WERI-Rb-1 (cell line): ENCODE data around the gene IL17REL.

Experiments used
- DNase-seq: peaks from one replicate; pipeline ENCODE4 v3.0.0-alpha.2; 2020
- H3K27ac ChIP-seq: fragments of 250-450 bp; sonication (Bioruptor Pico); 2 replicates; pipeline ENCODE4 v1.5.1; 2020; ENCODE audit warnings: mild to moderate bottlenecking, moderate library complexity
- H3K27me3 ChIP-seq: fragments of 250-450 bp; sonication (Bioruptor Pico); 2 replicates; pipeline ENCODE4 v1.5.1; 2021; ENCODE audit warnings: mild to moderate bottlenecking, low read depth, moderate library complexity; ENCODE audit not compliant: insufficient read depth, severe bottlenecking
- H3K36me3 ChIP-seq: fragments of 250-450 bp; sonication (Bioruptor Pico); 2 replicates; pipeline ENCODE4 v1.5.1; 2020; ENCODE audit warnings: mild to moderate bottlenecking, moderate library complexity
- H3K4me3 ChIP-seq: 2 replicates; pipeline ENCODE4 v1.5.1; 2011; ENCODE audit warnings: low read depth, mild to moderate bottlenecking, control low read depth, low read length
- H3K9me3 ChIP-seq: fragments of 250-450 bp; sonication (Bioruptor Pico); 2 replicates; pipeline ENCODE4 v1.5.1; 2021; ENCODE audit warnings: mild to moderate bottlenecking, moderate library complexity; ENCODE audit not compliant: severe bottlenecking
- TF ChIP-seq, protein P1 (sequence below): IDR thresholded peaks from 2 replicates; pipeline ENCODE4 v1.5.1; 2011; ENCODE audit warnings: low read depth, mild to moderate bottlenecking, control low read depth, inconsistent platforms, low read length

The IL17REL gene

DNA sequence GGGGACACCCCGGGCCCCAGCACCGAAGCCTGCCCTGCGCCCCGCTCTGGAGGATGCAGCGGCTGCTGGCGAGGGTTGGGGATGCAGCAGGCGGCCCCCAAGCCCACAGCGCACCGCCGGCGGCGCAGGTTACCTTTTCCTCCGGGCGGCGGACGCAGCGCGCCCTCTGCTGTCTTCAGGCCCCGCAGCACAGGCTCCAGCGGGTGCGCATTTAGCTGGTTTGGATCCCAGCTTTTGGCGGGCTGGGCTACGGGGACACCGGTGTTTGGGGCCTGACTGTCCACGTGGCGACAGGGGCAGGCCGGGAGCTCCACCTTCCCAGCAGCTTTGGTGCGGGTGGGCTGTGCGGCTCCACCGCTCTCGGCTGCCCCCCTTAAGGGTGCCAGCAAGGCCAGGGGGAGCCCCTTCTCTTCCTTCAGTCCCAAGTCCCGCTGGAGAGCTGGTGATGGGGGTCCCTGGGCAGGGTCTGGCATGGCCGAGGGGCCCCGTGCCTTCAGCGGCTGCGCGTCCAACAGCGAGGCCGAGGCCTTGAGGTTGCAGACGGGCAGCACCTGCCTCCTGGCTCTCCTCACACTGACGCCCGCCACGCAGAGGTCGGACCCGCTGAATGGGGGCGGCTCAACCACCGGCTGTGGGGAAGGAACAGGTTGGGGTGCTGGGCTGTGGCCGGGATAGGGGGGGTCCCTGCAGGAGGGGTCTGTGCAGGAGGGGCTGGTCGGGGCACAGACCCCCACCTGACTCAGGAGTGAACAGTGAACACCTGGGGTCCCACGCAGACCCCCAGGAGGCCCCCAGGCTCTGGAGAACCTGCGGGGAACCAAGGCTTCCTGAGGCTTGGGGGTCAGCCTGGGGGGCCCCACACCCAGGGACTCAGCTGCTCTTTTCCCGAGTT, 18.0 kb upstream of the IL17REL start:
- Histone ChIP-seq H3K27me3 (no peaks in the 10 kb centered on the region), H3K4me3 (peak overlapping the region; percentile 18; the same call in 1 of the 2 replicates), H3K36me3 (no peaks in the 10 kb centered on the region), H3K27ac (no peak overlapping the region), H3K9me3 (no peaks in the 10 kb centered on the region)
- DNase-seq = peak; percentile 86
- TF ChIP-seq, protein P1, sequence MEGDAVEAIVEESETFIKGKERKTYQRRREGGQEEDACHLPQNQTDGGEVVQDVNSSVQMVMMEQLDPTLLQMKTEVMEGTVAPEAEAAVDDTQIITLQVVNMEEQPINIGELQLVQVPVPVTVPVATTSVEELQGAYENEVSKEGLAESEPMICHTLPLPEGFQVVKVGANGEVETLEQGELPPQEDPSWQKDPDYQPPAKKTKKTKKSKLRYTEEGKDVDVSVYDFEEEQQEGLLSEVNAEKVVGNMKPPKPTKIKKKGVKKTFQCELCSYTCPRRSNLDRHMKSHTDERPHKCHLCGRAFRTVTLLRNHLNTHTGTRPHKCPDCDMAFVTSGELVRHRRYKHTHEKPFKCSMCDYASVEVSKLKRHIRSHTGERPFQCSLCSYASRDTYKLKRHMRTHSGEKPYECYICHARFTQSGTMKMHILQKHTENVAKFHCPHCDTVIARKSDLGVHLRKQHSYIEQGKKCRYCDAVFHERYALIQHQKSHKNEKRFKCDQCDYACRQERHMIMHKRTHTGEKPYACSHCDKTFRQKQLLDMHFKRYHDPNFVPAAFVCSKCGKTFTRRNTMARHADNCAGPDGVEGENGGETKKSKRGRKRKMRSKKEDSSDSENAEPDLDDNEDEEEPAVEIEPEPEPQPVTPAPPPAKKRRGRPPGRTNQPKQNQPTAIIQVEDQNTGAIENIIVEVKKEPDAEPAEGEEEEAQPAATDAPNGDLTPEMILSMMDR = peak; percentile 94

DNA sequence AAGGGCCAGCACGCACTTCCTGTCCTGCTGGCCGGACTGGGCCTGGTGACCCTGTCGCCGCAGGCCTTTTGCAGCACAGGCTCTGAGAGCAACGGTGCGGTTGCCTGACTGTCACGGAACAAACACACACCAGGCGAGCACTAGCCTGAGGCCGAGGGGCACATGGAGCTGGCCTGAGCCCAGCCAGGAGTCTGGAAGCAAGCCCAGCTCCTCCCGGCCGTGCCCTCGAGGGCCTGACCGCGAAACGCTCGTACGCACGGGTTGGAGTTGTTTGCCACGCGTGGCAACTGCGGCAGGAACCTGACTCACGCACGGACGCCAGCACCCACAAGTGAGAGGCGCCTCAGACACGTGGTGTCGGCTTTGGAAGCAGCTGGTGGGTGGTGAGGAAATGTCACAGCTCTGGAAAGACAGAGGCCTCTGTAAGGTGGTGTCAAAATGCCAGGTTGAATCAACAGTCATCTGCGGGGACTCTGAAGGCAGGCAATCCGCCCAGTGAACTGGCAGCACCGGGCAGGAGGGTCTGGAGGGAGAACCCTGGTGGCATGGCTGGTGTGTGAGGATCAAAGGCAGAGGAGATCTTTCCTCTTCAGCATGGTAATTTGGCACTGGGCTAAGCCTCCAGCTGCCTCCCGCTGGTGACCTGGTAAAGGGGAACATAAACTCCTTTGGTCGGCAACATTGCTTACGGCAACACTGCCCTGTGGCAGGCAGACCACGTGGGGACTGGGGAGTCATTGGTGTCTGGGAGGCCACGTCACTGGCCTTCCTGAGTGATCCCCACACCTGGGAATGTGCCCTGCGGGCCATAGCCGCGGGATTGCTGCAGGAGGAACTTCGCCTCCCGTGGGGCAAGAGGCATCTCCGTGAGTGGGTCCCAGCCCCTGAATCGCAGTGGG, 15.3 kb upstream of the IL17REL start:
- H3K27ac ChIP-seq = no peak overlapping the region
- DNase-seq = no peak

DNA sequence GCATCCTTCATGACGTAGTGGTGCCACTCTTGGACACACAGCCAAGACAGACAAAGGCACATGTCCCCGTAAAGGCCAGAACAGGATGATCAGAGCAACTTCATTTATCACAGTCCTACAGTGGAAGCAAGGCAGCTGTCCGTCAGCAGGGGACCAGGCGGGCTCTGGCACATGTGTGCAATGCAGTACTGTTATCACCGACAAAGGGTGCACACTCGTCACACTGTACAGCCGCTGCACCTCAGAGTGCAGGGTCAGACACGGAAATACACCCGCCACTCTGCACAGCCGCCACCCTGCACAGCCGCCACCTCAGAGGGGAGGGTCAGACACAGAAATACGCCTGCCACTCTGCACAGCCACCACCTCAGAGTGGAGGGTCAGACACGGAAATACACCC, 13.4 kb upstream of the IL17REL start:
- no peaks in the 10 kb centered on the region for H3K36me3 ChIP-seq
- no peak overlapping the region for H3K4me3 ChIP-seq
- DNase-seq = no peak
- H3K9me3 ChIP-seq = no peaks in the 10 kb centered on the region
- no peak overlapping the region for H3K27ac ChIP-seq
- H3K27me3 ChIP-seq = no peaks in the 10 kb centered on the region
- TF ChIP-seq, protein P1 = no peak

More for the DNA sequence above, 15.3 kb upstream of the IL17REL start:
- no peaks in the 10 kb centered on the region for H3K9me3 ChIP-seq
- no peak overlapping the region for H3K4me3 ChIP-seq
- TF ChIP-seq, protein P1 = no peak
- no peaks in the 10 kb centered on the region for H3K36me3 ChIP-seq
- no peaks in the 10 kb centered on the region for H3K27me3 ChIP-seq

DNA sequence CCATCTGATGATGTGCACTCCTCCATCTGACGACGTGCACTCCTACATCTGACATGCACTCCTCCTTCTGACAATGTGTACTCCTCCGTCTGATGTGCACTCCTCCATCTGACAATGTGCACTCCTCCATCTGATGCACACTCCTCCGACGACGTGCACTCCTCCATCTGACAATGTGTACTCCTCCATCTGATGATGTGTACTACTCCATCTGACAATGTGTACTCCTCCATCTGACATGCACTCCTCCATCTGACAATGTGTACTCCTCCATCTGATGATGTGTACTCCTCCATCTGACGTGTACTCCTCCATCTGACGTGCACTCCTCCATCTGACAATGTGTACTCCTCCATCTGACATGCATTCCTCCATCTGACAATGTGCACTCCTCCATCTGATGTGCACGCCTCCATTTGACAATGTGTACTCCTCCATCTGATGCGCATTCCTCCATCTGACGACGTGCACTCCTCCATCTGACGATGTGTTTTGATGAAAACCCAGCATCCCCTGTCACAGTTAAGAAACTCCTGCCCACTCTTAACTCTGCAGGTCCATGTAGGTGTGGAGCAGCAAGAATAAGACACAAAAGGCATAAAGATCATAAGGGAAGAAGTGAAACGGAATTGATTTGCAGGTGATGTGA, 9.7 kb upstream of the IL17REL start:
- TF ChIP-seq, protein P1 = no peak
- H3K9me3 ChIP-seq = no peaks in the 10 kb centered on the region
- H3K27ac ChIP-seq = no peak overlapping the region
- H3K36me3 ChIP-seq = no peaks in the 10 kb centered on the region
- no peak overlapping the region for H3K4me3 ChIP-seq
- DNase-seq = no peak
- H3K27me3 ChIP-seq = peaks cover 3% of the 10 kb centered on the region

DNA sequence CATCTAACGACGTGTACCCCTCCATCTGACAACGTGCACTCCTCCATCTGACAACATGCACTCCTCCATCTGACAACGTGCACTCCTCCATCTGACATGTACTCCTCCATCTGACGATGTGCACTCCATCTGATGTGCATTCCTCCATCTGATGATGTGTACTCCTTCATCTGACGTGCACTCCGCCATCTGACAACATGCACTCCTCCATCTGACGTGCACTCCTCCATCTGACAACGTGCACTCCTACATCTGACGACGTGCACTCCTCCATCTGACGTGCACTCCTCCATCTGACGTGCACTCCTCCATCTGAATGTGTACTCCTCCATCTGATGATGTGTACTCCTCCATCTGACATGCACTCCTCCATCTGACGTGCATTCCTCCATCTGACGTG, 8.0 kb upstream of the IL17REL start:
- TF ChIP-seq, protein P1 = no peak
- peaks cover 3% of the 10 kb centered on the region for H3K27me3 ChIP-seq
- no peak overlapping the region for H3K27ac ChIP-seq
- no peak overlapping the region for H3K4me3 ChIP-seq
- no peaks in the 10 kb centered on the region for H3K9me3 ChIP-seq
- no peak for DNase-seq
- no peaks in the 10 kb centered on the region for H3K36me3 ChIP-seq
